ES-I3 (cell line): Measurements from ENCODE around the gene EIF4E2.

Experiments used
- H3K36me3 ChIP-seq: 2 replicates; pipeline ENCODE4 v1.6.1; 2013; ENCODE audit warnings: mild to moderate bottlenecking, low read length, control low read depth, moderate library complexity; ENCODE audit not compliant: insufficient read depth
- H3K4me1 ChIP-seq: 2 replicates; pipeline ENCODE4 v1.6.1; 2013; ENCODE audit warnings: mild to moderate bottlenecking, control low read depth, low read length; ENCODE audit not compliant: insufficient read depth
- H3K9ac ChIP-seq: 2 replicates; pipeline ENCODE4 v1.6.1; 2013; ENCODE audit warnings: low read depth, mild to moderate bottlenecking, low read length, moderate library complexity
- H3K9me3 ChIP-seq: 2 replicates; pipeline ENCODE4 v1.6.1; 2013; ENCODE audit warnings: mild to moderate bottlenecking, low read length, moderate library complexity; ENCODE audit not compliant: control insufficient read depth, insufficient read depth

EIF4E2 gene

GRCh38 chr2:232513353-232513752, 37.1 kb upstream of the EIF4E2 start:
- no peaks in the 10 kb centered on the region for H3K9me3 ChIP-seq
- H3K36me3 ChIP-seq: no peaks in the 10 kb centered on the region
- peaks cover 9% of the 10 kb centered on the region; the same call in 1 of the 2 replicates for H3K4me1 ChIP-seq
- no peak overlapping the region for H3K9ac ChIP-seq

- no peak overlapping the region for H3K9ac ChIP-seq
- no peaks in the 10 kb centered on the region for H3K36me3 ChIP-seq
- no peaks in the 10 kb centered on the region for H3K9me3 ChIP-seq
- H3K4me1 ChIP-seq: peaks cover 20% of the 10 kb centered on the region
Observed at GRCh38 chr2:232515639-232516038, 34.9 kb upstream of the EIF4E2 start.

DNA sequence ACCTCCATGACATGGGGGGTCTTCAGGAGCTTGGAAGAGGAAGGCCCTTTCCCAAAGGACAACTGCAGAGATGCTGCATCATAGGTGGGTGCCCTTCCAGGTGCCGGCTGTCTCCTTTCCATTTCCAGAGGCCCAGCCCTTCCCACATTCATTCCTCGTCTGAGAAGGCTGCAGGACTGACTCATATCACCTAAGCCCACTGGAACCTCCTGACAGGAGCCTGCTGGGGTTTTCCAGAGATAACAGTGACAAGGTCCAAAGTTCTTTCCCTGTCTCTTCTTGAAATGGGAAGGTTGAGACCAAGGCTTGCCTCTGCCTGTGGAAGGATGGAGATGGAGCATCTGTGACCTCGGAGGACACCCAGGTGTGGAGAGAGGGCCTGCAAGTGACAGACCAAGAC, 33.9 kb upstream of the EIF4E2 start:
- Histone ChIP-seq H3K9me3 (no peaks in the 10 kb centered on the region), H3K36me3 (no peaks in the 10 kb centered on the region), H3K4me1 (peaks cover 20% of the 10 kb centered on the region), H3K9ac (no peak overlapping the region)

GRCh38 chr2:232518844-232519243, 31.6 kb upstream of the EIF4E2 start:
- H3K36me3 ChIP-seq: no peaks in the 10 kb centered on the region
- H3K4me1 ChIP-seq: peaks cover 20% of the 10 kb centered on the region
- H3K9ac ChIP-seq: no peak overlapping the region
- H3K9me3 ChIP-seq: no peaks in the 10 kb centered on the region

- no peak within 1 kb of the TSS for H3K9ac ChIP-seq
- peaks cover 20% of the 10 kb centered on the region for H3K4me1 ChIP-seq
- no peaks in the 10 kb centered on the region for H3K9me3 ChIP-seq
- no peaks in the 10 kb centered on the region for H3K36me3 ChIP-seq
Observed at GRCh38 chr2:232519581-232520438, 30.7 kb upstream of the EIF4E2 start, which contains the start of gene PRSS56. Gene PRSS56 (plus strand): TSS chr2:232520388. CDS start chr2:232520599, 211 bp downstream.

DNA sequence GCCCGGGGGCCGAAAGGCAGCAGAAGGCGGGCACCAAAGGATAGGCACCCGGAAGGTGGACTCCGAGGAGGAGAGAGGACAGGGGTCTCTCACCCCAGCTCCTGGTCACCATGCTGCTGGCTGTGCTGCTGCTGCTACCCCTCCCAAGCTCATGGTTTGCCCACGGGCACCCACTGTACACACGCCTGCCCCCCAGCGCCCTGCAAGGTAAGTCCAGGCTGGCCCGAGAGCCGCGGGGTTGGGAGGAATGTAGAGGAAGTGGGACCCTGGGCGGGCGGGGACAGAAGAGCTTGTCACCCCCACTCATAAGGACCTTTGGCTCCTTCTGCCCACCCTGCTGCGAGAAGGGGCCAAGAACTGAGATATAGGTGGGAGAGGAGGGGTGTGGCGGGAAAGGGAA, 30.0 kb upstream of the EIF4E2 start:
- Histone ChIP-seq H3K9me3 (no peaks in the 10 kb centered on the region), H3K4me1 (peaks cover 16% of the 10 kb centered on the region), H3K36me3 (no peaks in the 10 kb centered on the region), H3K9ac (no peak overlapping the region)

DNA sequence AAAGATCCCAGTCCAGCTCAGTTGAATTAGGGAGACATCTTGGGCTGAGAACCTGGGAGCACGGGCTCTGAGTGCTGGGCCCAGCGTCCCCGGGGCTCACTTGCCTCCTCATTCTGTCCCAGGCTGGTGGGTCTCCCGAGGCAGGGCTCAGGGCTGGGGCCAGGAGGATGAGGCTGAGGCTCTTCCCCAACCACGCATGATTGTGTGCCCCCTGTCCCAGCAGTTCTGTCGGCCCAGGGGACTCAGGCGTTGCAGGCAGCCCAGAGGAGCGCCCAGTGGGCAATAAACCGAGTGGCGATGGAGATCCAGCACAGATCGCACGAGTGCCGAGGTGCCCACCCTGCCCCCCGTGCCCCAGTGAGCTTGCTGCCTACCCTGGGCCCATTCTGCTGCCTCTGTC, 29.4 kb upstream of the EIF4E2 start:
- no peaks in the 10 kb centered on the region for H3K36me3 ChIP-seq
- H3K9ac ChIP-seq: no peak overlapping the region
- no peaks in the 10 kb centered on the region for H3K9me3 ChIP-seq
- peaks cover 13% of the 10 kb centered on the region for H3K4me1 ChIP-seq

DNA sequence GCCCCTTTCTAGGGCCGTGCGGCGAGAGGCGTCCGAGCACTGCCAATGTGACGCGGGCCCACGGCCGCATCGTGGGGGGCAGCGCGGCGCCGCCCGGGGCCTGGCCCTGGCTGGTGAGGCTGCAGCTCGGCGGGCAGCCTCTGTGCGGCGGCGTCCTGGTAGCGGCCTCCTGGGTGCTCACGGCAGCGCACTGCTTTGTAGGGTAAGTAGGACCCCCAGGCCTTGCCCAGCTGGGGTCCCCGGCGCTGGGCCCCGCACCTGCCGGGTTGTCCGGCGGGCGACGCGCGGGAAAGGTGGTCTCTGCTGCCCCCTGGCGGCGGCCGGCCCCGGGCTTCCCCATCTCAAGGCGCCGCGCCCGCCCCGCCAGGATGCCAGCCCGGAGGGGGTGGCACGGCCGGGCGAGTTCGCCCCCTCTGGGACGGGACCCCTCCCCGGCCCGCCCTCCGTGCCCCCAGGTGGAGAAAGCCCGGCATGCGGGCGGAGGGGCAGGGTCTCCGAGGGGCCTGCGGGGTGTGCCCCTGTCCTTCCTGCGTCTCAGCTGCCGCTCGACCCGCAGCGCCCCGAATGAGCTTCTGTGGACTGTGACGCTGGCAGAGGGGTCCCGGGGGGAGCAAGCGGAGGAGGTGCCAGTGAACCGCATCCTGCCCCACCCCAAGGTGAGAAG, 28.4 kb upstream of the EIF4E2 start:
- H3K9me3 ChIP-seq: no peaks in the 10 kb centered on the region
- peaks cover 15% of the 10 kb centered on the region for H3K4me1 ChIP-seq
- peak overlapping the region; percentile 30; the same call in 1 of the 2 replicates for H3K9ac ChIP-seq
- H3K36me3 ChIP-seq: no peaks in the 10 kb centered on the region

GRCh38 chr2:232522623-232523401, 27.7 kb upstream of the EIF4E2 start:
- Histone ChIP-seq H3K9ac (peak overlapping the region; percentile 51; the same call in 1 of the 2 replicates), H3K9me3 (no peaks in the 10 kb centered on the region), H3K4me1 (peaks cover 15% of the 10 kb centered on the region), H3K36me3 (no peaks in the 10 kb centered on the region)

DNA sequence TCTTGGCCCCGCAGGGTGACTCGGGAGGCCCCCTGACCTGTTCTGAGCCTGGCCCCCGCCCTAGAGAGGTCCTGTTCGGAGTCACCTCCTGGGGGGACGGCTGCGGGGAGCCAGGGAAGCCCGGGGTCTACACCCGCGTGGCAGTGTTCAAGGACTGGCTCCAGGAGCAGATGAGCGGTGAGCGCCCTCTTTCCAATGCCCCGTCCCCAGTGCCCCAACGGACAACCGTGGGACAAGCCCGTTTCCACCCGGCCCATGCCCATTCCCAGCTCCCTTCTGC, 27.1 kb upstream of the EIF4E2 start:
- Histone ChIP-seq H3K9me3 (no peaks in the 10 kb centered on the region), H3K36me3 (no peaks in the 10 kb centered on the region), H3K9ac (peak overlapping the region; percentile 51; the same call in 1 of the 2 replicates), H3K4me1 (peaks cover 15% of the 10 kb centered on the region)

- Histone ChIP-seq H3K9me3 (no peaks in the 10 kb centered on the region), H3K9ac (peak overlapping the region; percentile 51), H3K36me3 (no peaks in the 10 kb centered on the region), H3K4me1 (peaks cover 12% of the 10 kb centered on the region)
Observed at GRCh38 chr2:232523682-232524597, 26.5 kb upstream of the EIF4E2 start.

DNA sequence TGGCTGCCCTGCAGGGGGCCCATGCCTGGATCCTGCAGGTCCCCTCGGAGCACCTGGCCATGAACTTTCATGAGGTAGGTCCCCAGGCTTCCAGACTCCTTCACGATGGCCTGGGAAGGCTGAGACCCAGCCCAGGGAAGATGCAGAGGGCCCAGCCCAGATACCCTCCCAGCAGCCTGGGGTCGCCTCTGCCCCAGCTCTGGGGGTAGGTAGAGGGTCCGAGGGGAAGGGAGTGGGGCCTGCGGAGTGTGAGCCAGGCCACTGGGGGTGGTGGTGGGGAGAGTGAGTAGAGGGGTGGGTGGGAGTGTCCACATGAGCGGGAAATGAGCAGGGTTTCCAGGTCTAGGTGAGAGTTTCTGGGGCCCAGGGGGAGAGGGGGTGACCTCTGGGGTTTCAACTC, 25.7 kb upstream of the EIF4E2 start:
- H3K4me1 ChIP-seq: peaks cover 3% of the 10 kb centered on the region
- H3K36me3 ChIP-seq: no peaks in the 10 kb centered on the region
- H3K9ac ChIP-seq: no peak overlapping the region
- no peaks in the 10 kb centered on the region for H3K9me3 ChIP-seq

DNA sequence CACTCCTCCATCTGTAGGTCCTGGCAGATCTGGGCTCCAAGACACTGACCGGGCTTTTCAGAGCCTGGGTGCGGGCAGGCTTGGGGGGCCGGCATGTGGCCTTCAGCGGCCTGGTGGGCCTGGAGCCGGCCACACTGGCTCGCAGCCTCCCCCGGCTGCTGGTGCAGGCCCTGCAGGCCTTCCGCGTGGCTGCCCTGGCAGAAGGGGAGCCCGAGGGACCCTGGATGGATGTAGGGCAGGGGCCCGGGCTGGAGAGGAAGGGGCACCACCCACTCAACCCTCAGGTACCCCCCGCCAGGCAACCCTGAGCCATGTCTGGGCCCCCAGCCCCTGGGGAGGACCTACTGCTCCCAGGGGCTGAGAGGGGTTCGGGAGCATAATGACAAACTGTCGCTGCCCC, 25.3 kb upstream of the EIF4E2 start:
- peaks cover 3% of the 10 kb centered on the region for H3K4me1 ChIP-seq
- H3K9me3 ChIP-seq: no peaks in the 10 kb centered on the region
- no peaks in the 10 kb centered on the region for H3K36me3 ChIP-seq
- H3K9ac ChIP-seq: no peak overlapping the region
